Glomerular visceral epithelial cell (primary cell): ENCODE data around the gene OR2A1.
A peak's percentile ranks its signal among the peaks of the same experiment; 100 is the strongest.
"Not testable (repeated sequence)": the region's sequence is repeated elsewhere in the genome, so short reads cannot be mapped to it uniquely, and the experiment has no call there.

Source experiments
- DNase-seq: peaks from one replicate; pipeline ENCODE4 v3.0.0-alpha.2; 2016; ENCODE audit errors: extremely low spot score

The OR2A1 gene

GRCh38 chr7:144325868-144326267 lies 13.6 kb downstream of the OR2A1 start:
- not testable (repeated sequence) for DNase-seq

GRCh38 chr7:144330044-144330443 lies 17.8 kb downstream of the OR2A1 start:
- not testable (repeated sequence) for DNase-seq

GRCh38 chr7:144331221-144331995 lies 19.2 kb downstream of the OR2A1 start:
- not testable (repeated sequence) for DNase-seq

GRCh38 chr7:144331996-144332288 lies 19.7 kb downstream of the OR2A1 start:
- DNase-seq = not testable (repeated sequence)

GRCh38 chr7:144348625-144349024 lies 36.4 kb downstream of the OR2A1 start:
- not testable (repeated sequence) for DNase-seq

- DNase-seq = peak; percentile 0
These were observed 39.4 kb downstream of the OR2A1 start for GRCh38 chr7:144351667-144352066.

GRCh38 chr7:144355176-144355822 lies 43.1 kb downstream of the OR2A1 start, which contains the start of gene ARHGEF5:
ARHGEF5 (plus strand) TSS chr7:144355402; CDS start chr7:144362670, 7,268 bp downstream.
- not testable (repeated sequence) for DNase-seq

GRCh38 chr7:144356185-144356584 lies 44.0 kb downstream of the OR2A1 start:
- DNase-seq = not testable (repeated sequence)

- DNase-seq = not testable (repeated sequence)
These were observed 44.6 kb downstream of the OR2A1 start for GRCh38 chr7:144356860-144357259.

- not testable (repeated sequence) for DNase-seq
These were observed 49.8 kb downstream of the OR2A1 start for GRCh38 chr7:144362061-144362460.

- DNase-seq = not testable (repeated sequence)
These were observed 53.3 kb downstream of the OR2A1 start for GRCh38 chr7:144365523-144365922.

- not testable (repeated sequence) for DNase-seq
These were observed 55.0 kb downstream of the OR2A1 start for GRCh38 chr7:144367250-144367649.

- not testable (repeated sequence) for DNase-seq
These were observed 57.0 kb downstream of the OR2A1 start for GRCh38 chr7:144369221-144369620.
